Measurements from ENCODE around the gene CDK17.

DNA sequence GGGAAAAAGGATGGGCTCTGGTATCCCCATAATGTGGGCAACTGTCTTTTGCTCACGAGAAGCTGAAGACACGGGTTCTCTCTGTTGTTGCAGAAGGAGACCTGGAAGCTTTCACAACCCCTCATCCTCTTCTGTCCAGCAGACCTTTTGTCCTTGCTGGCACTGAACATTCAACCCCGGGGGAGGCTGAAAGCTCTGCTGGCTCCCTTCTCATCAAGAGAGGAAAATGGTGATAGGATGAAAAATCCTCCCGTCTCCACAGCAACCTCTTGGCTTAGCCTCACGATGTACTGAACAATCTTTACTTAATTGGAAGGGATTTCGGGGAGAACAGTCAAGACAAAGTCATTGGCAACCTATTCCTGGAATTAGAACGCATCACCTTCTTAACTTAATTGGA, 167.1 kb downstream of the CDK17 start:
- no peak for TF ChIP-seq MXI1 (IDR thresholded peaks at IDR 0.05; ENCODE audit: low read depth, low read length)
- TF ChIP-seq ZSCAN29 (IDR thresholded peaks at IDR 0.05) = no peak
- TF ChIP-seq, protein P1, sequence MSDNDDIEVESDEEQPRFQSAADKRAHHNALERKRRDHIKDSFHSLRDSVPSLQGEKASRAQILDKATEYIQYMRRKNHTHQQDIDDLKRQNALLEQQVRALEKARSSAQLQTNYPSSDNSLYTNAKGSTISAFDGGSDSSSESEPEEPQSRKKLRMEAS (CRISPR knock-in tag; IDR thresholded peaks at IDR 0.05) = no peak
- TF ChIP-seq SLC30A9 (CRISPR knock-in tag; IDR thresholded peaks at IDR 0.05) = no peak
- no peak for TF ChIP-seq ZNF639 (CRISPR knock-in tag; conservative IDR thresholded peaks at IDR 0.05 in 1 of 2, IDR thresholded peaks at IDR 0.05 in 1 of 2)
- TF ChIP-seq SUPT5H (IDR thresholded peaks at IDR 0.05) = no peak
- no peak for TF ChIP-seq EGR1 (conservative IDR thresholded peaks at IDR 0.05)
- no peak for TF ChIP-seq COPS2 (conservative IDR thresholded peaks at IDR 0.05)
- TF ChIP-seq MXD1 (CRISPR knock-in tag; IDR thresholded peaks at IDR 0.05; ENCODE audit: borderline replicate concordance, poor library complexity, severe bottlenecking) = no peak
- TF ChIP-seq ZBTB33 (CRISPR knock-in tag; IDR thresholded peaks at IDR 0.05) = no peak
- no peak for TF ChIP-seq CEBPB (tag; IDR thresholded peaks at IDR 0.05)
- no peak for TF ChIP-seq ZNF830 (CRISPR knock-in tag; IDR thresholded peaks at IDR 0.05)
- no peak for TF ChIP-seq NONO (IDR thresholded peaks at IDR 0.05; ENCODE audit: low read depth in 2 of 2, low read length in 1 of 2)

Measured in K562 (cell line).